Measurements from ENCODE around the gene SLC24A4.

- TF ChIP-seq CTCF (conservative IDR thresholded peaks at IDR 0.05; ENCODE audit: low read depth, low read length) = no peak
- no peak for TF ChIP-seq RCOR1 (IDR thresholded peaks at IDR 0.05; ENCODE audit: insufficient replicate concordance, low read length)
Observed at GRCh38 chr14:92407410-92407809, 84.4 kb downstream of the SLC24A4 start.

Measured in IMR-90 (cell line).